ENCODE results near the gene SNUPN.

- no peak for TF ChIP-seq CTCF (IDR thresholded peaks at IDR 0.05)
- peak; percentile 93 for TF ChIP-seq POLR2A (IDR thresholded peaks at IDR 0.05)
Measured at GRCh38 chr15:75639709-75640482, 14.4 kb upstream of the SNUPN start, which contains the start of gene IMP3.

All from testis (tissue), 2 donors.